NCI-H2171 treated with DMSO at 0.1 percent for 48 hours (cell line): Measurements from ENCODE around the gene BTBD9.
"Not testable (repeated sequence)": the region's sequence is repeated elsewhere in the genome, so short reads cannot be mapped to it uniquely, and the experiment has no call there.

ENCODE experiments used
- DNase-seq: peaks from one replicate; lab custom pipeline; 2025; lab: John Stamatoyannopoulos, UW

The BTBD9 gene

GRCh38 chr6:38429546-38429945 lies 210.2 kb downstream of the BTBD9 start:
- no peak for DNase-seq

DNA sequence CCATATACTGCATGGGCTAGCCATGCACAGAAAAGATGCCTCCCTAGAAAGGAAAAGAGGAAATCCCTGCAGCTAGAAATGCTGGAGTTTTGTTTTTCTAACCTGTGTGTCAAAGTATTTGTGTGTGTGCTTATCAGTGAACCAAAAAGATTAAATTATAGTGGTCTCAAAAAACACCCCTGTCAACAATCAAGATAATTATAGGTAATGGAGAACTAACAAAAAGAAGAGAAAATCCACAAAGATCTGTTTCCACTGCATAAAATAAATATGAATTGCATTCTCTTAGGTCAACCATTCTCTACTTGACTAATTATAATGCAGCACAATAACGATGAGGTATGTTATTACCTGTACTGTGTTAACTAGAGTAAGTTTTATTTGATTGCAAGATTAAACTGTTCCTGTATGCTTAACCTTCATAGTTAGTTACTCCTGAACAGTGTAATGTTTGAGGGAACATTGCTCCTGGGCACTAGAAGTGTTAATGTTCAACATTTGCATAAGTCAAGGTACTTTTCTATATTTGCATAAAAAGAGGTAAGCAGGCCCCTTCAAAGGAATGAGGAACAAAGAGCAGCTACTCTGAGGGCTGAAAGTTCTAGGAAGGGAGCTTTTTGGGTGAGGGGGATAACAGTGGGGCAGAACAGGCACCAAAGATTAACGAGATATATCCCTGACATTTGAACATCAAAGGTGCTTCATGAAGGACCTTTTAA lies 212.1 kb downstream of the BTBD9 start:
- DNase-seq, result no peak

DNA sequence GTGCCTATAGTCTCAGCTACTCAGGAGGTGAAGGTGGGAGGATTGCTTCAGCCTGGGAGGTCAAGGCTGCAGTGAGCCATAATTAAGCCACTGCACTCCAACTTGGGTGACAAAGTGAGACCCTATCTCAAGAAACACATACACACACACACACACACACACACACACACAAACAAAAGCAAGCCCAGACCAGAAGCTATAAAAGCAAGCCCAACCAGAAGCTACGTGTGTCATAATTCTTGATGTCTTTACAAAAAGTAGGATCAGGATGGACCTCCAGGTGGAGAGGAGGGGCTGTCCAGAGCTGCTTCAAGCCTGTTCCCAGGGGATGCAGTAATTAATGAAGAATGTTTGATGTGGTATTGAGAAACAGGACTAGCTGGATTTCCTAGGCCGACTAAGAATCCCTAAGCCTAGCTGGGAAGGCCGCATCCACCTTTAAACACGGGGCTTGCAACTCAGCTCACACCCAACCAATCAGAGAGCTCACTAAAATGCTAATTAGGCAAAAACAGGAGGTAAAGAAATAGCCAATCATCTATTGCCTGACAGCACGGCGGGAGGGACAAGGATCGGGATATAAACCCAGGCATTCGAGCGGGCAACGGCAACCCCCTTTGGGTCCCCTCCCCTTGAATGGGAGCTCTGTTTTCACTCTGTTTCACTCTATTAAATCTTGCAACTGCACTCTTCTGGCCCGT lies 213.8 kb downstream of the BTBD9 start:
- not testable (repeated sequence) for DNase-seq

GRCh38 chr6:38423746-38424145 lies 216.0 kb downstream of the BTBD9 start:
- DNase-seq, result no peak

DNA sequence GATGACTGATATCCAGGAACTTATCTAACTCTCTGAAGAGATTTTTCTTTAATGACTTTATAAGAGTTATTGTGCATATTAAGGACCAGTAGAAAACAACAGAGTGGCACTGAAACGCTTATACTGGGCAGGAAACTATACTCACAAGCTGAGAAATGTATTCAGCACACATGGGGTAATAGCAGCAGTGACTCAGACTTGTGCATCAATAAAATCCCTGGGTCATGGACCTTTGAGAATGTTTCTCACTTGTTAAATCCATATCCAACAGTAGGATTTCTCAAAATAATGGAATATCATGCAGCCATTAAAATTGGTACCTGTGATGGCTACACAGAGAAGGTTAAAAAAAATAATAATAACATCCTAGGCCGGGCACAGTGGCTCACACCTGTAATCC lies 219.5 kb downstream of the BTBD9 start:
- DNase-seq, result no peak

DNA sequence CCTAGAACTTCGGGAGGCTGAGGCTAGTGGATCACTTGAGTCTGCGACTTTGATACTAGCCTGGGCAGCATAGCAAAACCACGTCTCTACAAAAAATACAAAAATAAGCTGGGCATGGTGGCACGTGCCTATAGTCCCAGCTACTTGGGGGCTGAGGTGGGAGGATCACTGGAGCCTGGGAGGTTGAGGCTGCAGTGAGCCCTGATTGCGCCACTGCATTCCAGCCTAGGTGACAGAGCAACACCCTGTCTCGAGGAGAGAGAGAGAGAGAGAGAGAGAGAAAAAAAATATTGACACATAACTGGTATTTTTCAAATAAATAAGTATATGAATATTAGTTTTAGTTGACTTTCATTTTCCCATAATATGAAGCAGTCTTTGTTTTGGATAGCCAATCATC lies 222.2 kb downstream of the BTBD9 start:
- DNase-seq, result no peak

- no peak for DNase-seq
Measured at GRCh38 chr6:38415231-38416005, 224.3 kb downstream of the BTBD9 start.

DNA sequence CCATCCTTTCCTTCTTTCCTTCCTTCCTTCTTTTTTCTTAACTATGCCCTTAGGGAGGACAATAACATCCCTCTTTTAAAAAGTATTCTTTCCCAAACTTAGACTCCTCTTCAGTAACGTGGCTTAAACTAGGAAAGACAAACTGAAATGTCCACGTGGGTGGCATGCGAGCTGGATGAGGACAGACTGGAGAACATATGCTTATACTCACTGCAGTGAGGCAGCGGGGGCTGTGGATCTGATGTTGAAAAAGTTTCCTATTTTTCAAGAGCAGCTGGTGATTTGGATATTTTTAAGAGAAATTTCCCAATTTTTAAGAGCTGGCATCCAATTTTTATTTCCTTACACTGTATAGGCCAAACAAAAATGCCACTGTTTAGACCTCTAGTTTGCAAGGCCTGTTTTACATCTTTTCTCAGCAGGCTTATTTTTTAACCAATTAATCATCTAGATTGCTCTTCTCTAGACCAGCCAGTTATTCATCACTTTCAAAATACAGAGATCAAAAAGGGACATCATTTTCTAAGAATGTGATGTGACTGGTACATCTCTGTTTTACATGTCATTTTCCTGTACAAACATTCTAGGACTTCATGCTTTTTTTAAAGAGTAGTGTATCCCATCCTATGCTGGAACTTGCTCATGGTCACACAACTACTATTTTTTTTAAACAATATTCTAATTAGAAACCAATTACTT lies 226.5 kb downstream of the BTBD9 start:
- DNase-seq, result no peak

GRCh38 chr6:38407192-38407591 lies 232.5 kb downstream of the BTBD9 start:
- DNase-seq, result no peak

- DNase-seq, result no peak
Measured at GRCh38 chr6:38406096-38406495, 233.6 kb downstream of the BTBD9 start.

DNA sequence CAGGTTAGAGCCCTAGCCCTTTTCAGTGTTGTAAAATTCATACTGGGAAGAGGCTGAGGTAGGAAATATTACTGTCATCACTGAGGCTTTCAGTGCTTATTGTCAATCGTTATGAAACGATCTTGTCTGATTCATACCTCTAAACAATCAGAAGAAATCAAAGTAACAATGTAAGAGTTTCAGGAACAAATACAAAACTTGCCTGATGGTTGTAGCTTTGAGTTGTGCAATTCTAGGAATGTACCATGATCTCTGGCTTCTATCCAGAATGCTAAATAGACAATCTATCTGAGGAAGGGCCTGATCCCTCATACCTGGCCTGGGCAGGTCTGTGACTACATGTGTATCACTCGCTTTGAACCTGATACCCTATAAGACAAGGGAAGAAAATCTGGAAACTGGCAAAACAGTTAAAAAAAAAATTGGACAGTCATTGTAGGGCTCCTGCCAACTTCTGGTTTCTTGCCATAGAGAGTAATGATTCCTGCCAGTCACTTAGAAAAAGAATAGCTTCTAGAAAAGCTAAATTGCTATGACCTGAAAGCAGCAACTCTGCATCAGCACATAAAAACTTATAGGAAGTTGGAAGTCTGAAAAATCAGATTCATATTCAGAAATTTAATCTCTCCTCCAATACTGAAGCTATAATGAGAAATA lies 234.7 kb downstream of the BTBD9 start:
- DNase-seq, result no peak

DNA sequence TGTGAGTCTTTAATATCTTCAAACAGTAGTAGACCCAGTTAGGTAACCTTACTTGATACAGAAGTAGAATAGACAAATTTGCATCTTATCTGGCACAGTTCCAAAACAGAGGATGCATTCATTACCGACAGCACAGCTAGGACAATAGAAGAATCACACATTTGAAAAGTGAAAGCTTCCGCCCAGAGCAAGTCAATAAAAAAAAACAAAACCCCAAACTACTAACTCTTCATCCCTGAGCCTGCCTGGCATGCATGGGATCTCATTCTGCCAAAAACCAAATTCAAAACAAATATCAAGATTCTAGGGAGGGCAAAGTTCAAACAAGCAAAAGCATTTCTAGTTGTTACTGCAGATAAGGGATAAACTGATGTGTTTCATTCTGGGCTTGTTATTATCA lies 235.4 kb downstream of the BTBD9 start:
- DNase-seq, result peak; percentile 20

DNA sequence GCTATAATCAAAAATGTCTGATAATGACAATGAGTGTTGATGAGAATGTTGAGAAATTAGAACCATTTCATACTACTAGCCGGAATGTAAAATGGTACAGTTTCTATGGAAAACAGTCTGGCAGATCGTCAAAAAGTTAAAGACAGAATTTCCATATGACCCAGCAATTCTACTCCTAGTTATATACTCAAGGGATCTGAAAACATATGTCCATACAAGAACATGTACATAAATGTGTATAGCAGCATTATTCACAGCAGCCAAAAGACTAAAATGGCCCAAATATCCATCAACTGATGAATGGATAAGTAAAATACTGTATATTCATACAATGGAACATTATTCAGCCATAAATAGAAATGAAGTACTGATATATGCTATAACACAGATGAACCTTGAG lies 236.2 kb downstream of the BTBD9 start:
- peak; percentile 29 for DNase-seq

DNA sequence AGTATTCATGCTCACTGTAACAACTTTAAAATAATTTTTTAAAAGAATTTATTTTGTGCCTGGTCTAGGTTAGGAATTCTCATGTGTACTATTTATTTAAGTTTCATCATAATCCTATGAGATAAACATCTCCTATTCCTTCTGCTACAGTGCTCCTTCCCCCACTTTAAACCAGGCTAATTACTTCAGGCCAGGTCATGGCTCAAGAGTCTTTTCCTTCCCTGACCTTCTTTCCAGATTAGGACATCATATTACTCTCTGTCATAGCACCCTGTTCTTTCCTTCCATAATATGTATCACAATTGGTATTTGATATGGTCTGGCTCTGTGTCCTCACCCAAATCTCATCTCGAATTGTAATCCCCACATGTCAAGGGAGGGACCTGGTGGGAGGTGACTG lies 239.0 kb downstream of the BTBD9 start:
- no peak for DNase-seq

- no peak for DNase-seq
Measured at GRCh38 chr6:38400101-38400500, 239.6 kb downstream of the BTBD9 start.

DNA sequence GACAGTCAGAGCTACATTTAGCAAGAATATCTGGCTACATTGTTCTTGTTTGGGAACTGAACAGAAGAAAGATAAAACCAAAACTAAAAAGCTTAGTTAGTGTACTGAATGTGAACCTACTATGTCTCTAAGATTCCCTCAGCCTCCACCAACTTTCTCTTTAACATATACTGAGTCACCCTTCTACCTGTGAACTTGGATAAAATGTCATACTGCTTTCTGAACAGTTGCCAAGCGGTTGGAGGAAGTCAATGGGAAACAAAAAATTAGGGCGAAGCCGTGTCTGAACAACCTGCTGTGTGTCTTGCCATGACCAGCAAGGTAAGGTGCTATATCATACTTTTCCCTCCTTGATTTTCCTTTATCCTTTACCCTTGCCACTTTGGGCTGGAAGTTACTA lies 243.5 kb downstream of the BTBD9 start:
- DNase-seq, result no peak

DNA sequence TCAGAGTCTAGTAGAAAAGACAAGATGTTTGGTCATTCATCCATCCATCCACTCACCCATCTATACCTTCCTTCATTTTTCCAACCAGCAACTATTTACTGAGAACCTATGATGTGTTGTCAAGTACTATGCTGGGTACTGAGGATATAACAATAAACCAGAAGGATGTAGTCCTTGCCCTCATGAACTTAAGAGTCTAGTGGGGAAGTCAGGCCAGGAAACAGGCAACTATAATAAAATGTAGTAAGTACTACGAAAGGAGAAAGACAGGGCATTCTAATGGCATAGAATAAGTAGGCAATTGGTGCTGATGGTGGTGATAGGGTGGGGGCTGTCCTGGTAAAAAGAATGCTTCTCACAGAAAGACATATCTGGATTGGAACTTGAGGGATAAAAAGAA lies 245.7 kb downstream of the BTBD9 start:
- no peak for DNase-seq

- peak; percentile 29 for DNase-seq
Measured at GRCh38 chr6:38391626-38392579, 247.8 kb downstream of the BTBD9 start.

GRCh38 chr6:38391206-38391605 lies 248.5 kb downstream of the BTBD9 start:
- DNase-seq, result peak; percentile 12

DNA sequence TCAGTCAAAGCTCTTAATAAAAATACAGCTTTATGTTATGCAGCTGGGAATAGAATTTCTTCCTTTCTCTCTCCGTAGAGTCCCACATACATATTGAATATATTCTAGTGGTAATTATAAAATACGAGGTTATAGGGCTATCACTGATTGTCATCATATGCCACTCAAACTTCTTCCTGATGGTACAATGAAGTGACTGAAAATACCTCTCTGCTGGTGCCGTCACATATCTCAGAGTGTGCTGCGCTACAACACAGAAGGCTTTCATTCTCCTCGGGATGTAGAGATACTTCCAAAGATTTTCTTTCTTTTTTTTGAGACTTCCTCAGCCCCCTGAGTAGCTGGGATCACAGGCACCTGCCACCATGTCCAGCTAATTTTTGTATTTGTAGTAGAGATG lies 249.9 kb downstream of the BTBD9 start:
- no peak for DNase-seq

DNA sequence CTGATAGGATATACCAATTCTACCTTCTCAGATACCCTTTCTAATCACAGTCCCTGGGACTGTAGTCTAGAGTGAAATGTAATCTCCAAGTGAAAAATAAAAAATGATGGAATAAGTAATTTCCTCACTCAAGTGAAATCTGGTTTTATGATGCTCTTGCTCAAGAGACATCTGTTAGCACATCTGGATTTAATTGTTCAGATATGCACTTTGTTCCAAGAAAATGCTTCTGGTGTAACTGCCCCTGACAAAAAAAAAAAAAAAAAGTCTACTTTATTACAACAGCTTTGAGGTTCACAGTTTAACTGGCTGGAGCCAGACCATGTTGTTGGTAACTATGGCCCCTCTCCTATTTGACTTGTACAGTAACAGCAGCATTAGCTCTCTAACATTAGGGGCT lies 251.8 kb downstream of the BTBD9 start:
- DNase-seq, result no peak
